Activated CD8-positive, alpha-beta T cell treated with anti-CD3 and anti-CD28 coated beads, Interleukin-2, amount 10 ng/mL, durations not matched to agents 7 days and 5 days (primary cell): Measurements from ENCODE around the gene APLF. TPM values are rescaled to one million over a fixed set of nuclear protein-coding genes. Genes with fewer than 3 reads are reported as not detected.
"Not testable (repeated sequence)": the region's sequence is repeated elsewhere in the genome, so short reads cannot be mapped to it uniquely, and the experiment has no call there.

Source experiments
- ATAC-seq: fragments of 150-1000 bp; cut with Tn5 transposase; one replicate; pipeline ENCODE4 v1.10.0; 2021; ENCODE audit warnings: moderate library complexity
- CTCF ChIA-PET: fragments of 350-600 bp; sonication (Branson Sonifier 250); formaldehyde crosslinking; loops from one replicate; lab custom pipeline; 2021; ENCODE audit warnings: antibody characterized with exemption; lab: Charles Lee
- POLR2A ChIA-PET: fragments of 350-600 bp; sonication (Branson Sonifier 250); formaldehyde crosslinking; loops from one replicate; lab custom pipeline; 2021; ENCODE audit warnings: antibody characterized with exemption; lab: Charles Lee
- DNase-seq: peaks from one replicate; pipeline ENCODE4 v3.0.0-alpha.2; 2020
- H3K27ac Mint-ChIP-seq: one replicate; pipeline ENCODE4 v1.8.0; 2021; ENCODE audit warnings: mild to moderate bottlenecking, mixed read lengths
- H3K27me3 Mint-ChIP-seq: one replicate; pipeline ENCODE4 v1.8.0; 2021; ENCODE audit warnings: low read depth, mixed read lengths
- H3K36me3 Mint-ChIP-seq: one replicate; pipeline ENCODE4 v1.8.0; 2021; ENCODE audit warnings: low read depth, mixed read lengths
- H3K4me1 Mint-ChIP-seq: one replicate; pipeline ENCODE4 v1.8.0; 2021; ENCODE audit warnings: low read depth, mixed read lengths
- H3K4me3 Mint-ChIP-seq: one replicate; pipeline ENCODE4 v1.8.0; 2021; ENCODE audit warnings: mild to moderate bottlenecking, mixed read lengths
- H3K9me3 Mint-ChIP-seq: one replicate; pipeline ENCODE4 v1.8.0; 2022; ENCODE audit warnings: mixed read lengths; ENCODE audit not compliant: insufficient read depth
- total RNA-seq, 2 experiments: library from RNA; stranded (reverse); gene quantifications; one replicate each; pipeline ENCODE4 v1.2.3, GENCODE V29; 2021

The APLF gene
- total RNA-seq, 2 experiments from 2014 or later = 2.2 to 2.6 TPM

DNA sequence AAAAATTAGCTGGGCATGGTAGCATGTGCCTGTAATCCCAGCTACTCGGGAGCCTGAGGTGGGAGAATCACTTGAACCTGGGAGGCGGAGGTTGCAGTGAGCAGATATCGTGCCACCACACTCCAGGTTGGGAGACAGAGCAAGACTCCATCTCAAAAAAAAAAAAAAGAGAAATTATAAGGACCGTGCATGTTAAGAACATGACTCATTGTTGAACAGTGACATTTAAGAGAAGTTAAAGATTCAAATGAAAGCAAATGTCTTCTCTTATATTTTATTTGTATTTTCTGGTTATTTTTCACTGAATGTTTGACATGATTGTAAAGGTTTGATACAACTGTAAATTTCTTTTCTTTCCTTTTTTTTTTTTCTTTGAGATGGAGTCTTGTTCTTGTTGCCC lies 69.6 kb downstream of the APLF start:
- no peak for ATAC-seq
- ChIA-PET CTCF (interaction anchor here (1.0 to 2.6 kb wide), 2 partner anchors 23 to 58 kb away, joined by 4 to 8 read pairs; no protein-coding TSS in a partner anchor), POLR2A (no interaction called here)

DNA sequence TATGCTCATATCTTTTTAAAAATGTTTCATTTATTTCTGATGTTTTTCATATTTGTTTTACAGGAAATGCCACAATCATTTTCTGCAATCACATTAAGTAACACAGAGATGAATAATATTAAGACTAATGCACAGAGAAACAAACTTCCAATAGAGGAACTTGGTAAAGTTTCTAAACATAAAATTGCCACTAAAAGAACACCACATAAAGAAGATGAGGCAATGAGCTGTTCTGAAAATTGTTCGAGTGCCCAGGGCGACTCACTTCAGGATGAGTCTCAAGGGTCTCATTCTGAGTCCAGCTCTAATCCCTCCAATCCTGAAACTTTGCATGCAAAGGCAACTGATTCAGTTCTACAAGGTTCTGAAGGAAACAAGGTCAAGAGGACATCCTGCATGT lies 70.4 kb downstream of the APLF start:
- POLR2A ChIA-PET = no interaction called here
- Mint-ChIP-seq H3K4me1 (no peaks in the 10 kb centered on the region), H3K36me3 (no peaks in the 10 kb centered on the region), H3K27ac (no peak overlapping the region), H3K4me3 (no peak overlapping the region), H3K27me3 (no peaks in the 10 kb centered on the region), H3K9me3 (no peaks in the 10 kb centered on the region)
- DNase-seq (no peak), ATAC-seq (no peak)
- CTCF ChIA-PET = no interaction called here

More for the DNA sequence above, 69.6 kb downstream of the APLF start:
- no peak overlapping the region for H3K4me3 Mint-ChIP-seq
- no peak for DNase-seq
- no peaks in the 10 kb centered on the region for H3K4me1 Mint-ChIP-seq
- no peaks in the 10 kb centered on the region for H3K9me3 Mint-ChIP-seq
- no peaks in the 10 kb centered on the region for H3K27me3 Mint-ChIP-seq
- H3K27ac Mint-ChIP-seq = no peak overlapping the region
- H3K36me3 Mint-ChIP-seq = no peaks in the 10 kb centered on the region

DNA sequence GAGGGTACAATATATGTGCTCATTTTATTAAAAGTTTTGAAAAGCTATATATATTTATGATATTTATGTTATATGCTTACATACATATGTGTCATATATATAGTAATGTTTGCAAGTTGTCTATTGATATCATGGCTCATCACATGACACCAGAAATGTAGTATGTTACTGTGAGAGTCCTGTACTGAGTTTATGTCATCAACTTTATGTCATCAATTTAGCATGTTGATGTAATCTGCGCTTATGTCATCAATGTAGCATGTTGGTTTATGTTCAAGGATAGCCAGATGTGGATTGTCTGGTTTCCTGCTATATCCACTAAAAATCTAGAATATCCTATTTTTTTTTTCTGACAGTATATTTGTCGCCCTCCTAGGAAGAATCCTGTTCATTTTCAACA lies 77.4 kb downstream of the APLF start:
- no peaks in the 10 kb centered on the region for H3K36me3 Mint-ChIP-seq
- CTCF ChIA-PET = no interaction called here
- ATAC-seq (no peak), DNase-seq (no peak)
- no peaks in the 10 kb centered on the region for H3K4me1 Mint-ChIP-seq
- H3K4me3 Mint-ChIP-seq = no peak overlapping the region
- POLR2A ChIA-PET = no interaction called here
- no peaks in the 10 kb centered on the region for H3K9me3 Mint-ChIP-seq
- no peak overlapping the region for H3K27ac Mint-ChIP-seq
- no peaks in the 10 kb centered on the region for H3K27me3 Mint-ChIP-seq

DNA sequence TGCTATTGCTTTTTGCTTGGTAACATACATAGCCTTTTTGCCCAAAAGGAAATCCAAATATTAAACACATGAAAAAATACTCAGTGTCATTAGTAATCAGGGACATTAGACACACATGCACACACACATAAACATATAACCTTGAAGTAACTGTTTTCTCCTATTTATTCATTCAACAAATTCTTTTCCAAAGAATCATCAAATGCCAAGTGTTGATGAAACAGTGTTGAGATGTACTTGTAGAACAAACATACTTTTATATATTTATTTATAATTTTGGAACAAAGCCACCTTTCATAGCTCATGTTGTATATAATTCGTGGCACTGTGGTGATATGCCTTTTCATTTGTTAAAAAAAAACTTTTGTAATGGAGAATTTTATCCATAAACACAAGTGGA lies 81.0 kb downstream of the APLF start:
- Mint-ChIP-seq H3K36me3 (no peaks in the 10 kb centered on the region), H3K27ac (no peak overlapping the region), H3K9me3 (no peaks in the 10 kb centered on the region), H3K4me1 (no peaks in the 10 kb centered on the region), H3K27me3 (no peaks in the 10 kb centered on the region), H3K4me3 (no peak overlapping the region)
- CTCF ChIA-PET = no interaction called here
- DNase-seq (no peak), ATAC-seq (no peak)
- POLR2A ChIA-PET = no interaction called here

DNA sequence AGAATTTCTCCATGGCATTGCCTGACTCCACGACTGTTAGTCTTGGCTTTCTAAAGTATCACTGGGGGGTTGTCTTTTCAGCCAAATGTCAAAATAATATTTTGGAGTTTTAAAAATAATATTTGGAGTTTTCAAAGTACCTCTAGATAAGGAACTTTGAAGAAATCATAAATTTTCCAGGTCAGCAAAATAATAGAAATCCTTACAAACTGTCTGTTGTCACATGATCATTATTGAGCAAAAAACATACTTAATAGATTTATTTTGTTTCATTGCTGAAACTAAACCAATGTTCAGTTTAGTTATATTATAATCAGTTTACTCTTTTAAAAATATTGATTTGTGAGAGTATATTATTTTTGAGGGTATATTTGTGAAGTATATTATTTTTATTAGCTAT lies 85.7 kb downstream of the APLF start:
- ChIA-PET CTCF (no interaction called here), POLR2A (no interaction called here)
- no peaks in the 10 kb centered on the region for H3K27me3 Mint-ChIP-seq
- no peaks in the 10 kb centered on the region for H3K9me3 Mint-ChIP-seq
- no peaks in the 10 kb centered on the region for H3K36me3 Mint-ChIP-seq
- ATAC-seq (no peak), DNase-seq (no peak)
- no peaks in the 10 kb centered on the region for H3K4me1 Mint-ChIP-seq
- H3K4me3 Mint-ChIP-seq = no peak overlapping the region
- no peak overlapping the region for H3K27ac Mint-ChIP-seq

DNA sequence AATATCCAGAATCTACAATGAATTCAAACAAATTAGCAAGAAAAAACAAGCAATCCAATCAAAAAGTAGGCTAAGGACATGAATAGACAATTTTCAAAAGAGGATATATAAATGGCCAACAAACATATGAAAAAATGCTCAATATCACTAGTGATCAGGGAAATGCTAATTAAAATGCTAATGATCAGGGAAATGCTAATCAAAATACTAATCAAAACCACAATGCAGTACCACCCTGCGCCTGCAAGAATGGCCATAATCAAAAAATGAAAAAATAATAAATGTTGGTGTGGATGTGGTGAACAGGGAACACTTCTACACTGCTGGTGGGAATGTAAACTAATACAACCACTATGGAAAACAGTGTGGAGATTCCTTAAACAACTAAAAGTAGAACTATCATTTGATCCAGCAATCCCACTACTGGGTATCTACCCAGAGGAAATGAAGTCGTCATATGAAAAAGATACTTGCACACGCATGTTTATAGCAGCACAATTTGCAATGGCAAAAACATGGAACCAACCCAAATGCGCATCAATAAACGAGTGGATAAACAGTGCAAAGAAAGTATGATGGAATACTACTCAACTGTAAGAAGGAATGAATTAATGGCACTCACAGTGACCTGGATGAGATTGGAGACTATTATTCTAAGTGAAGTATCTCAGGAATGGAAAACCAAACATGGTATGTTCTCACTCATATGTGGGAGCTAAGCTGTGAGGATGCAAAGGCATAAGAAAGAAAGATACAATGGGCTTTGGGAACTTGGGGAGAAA lies 88.2 kb downstream of the APLF start:
- DNase-seq, H3K36me3 Mint-ChIP-seq, H3K27ac Mint-ChIP-seq, H3K4me3 Mint-ChIP-seq, ATAC-seq, POLR2A ChIA-PET, H3K27me3 Mint-ChIP-seq, H3K9me3 Mint-ChIP-seq, CTCF ChIA-PET, H3K4me1 Mint-ChIP-seq: not testable (repeated sequence)

DNA sequence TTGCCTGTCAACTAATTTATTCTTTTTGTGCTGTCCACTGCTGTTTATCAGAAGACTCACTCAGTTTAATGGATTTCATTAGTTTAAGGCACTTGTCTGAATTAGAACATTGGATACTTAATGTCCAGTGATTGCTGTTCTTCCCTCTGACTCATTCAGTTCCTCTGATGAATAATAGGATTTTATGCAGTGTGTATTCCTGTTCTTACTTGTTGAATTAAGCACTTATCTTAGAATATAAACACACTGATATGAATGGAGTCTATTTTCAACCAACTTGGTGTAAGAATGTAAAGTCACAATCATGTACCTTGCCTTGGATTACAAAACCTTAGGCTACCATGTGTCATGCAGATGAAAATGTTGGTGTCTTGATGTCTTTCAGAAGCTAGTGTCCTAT lies 89.0 kb downstream of the APLF start:
- Mint-ChIP-seq H3K27me3 (no peaks in the 10 kb centered on the region), H3K36me3 (no peaks in the 10 kb centered on the region), H3K4me3 (no peak overlapping the region), H3K27ac (no peak overlapping the region), H3K9me3 (no peaks in the 10 kb centered on the region), H3K4me1 (no peaks in the 10 kb centered on the region)
- DNase-seq = no peak
- ChIA-PET CTCF (no interaction called here), POLR2A (no interaction called here)
- no peak for ATAC-seq

DNA sequence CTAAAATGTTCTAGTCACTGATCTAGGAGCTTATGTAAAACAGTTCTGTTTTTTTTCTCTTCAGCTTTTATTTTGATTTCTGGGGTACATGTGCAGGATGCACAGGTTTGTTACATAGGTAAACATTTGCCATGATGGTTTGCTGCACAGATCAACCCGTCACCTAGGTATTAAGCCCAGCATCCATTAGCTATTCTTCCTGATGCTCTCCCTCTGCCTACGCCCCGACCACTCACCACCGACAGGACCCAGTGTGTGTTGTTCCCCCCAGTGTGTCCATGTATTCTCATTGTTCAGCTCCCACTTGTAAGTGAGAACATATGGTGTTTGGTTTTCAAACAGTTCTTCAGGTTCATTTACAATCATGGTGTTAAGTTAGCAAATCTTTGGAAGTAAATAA lies 91.2 kb downstream of the APLF start:
- no peaks in the 10 kb centered on the region for H3K36me3 Mint-ChIP-seq
- POLR2A ChIA-PET = interaction anchor here (0.6 kb wide), 1 partner anchor 29 kb away, joined by 3 read pairs; no protein-coding TSS in a partner anchor
- ATAC-seq (no peak), DNase-seq (no peak)
- no peaks in the 10 kb centered on the region for H3K9me3 Mint-ChIP-seq
- no peaks in the 10 kb centered on the region for H3K27me3 Mint-ChIP-seq
- CTCF ChIA-PET = interaction anchor here (0.7 to 1.5 kb wide), 3 partner anchors 37 to 366 kb away, joined by 3 to 6 read pairs (median 5); no protein-coding TSS in a partner anchor
- no peaks in the 10 kb centered on the region for H3K4me1 Mint-ChIP-seq
- H3K4me3 Mint-ChIP-seq = no peak overlapping the region
- H3K27ac Mint-ChIP-seq = no peak overlapping the region

DNA sequence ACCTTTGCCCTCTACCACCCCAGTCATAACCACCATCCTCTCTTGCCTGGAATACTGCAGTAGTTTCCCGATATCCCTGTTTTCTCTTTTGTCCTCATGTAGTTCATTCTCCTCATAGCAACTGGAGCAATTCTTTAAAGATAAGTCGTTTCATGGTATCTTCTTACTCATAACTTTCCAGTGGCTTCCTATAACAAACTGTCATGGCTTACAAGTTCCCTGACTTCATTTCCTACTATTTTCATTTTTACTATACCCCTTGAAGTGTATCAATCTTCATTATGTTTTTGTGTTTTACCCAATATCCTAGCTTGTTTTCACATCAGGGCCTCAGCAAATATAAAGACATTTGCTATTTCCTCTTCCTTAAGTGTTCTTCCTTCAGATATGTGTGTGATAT lies 92.3 kb downstream of the APLF start:
- H3K27me3 Mint-ChIP-seq = no peaks in the 10 kb centered on the region
- H3K4me3 Mint-ChIP-seq = no peak overlapping the region
- POLR2A ChIA-PET = no interaction called here
- ATAC-seq (no peak), DNase-seq (no peak)
- CTCF ChIA-PET = interaction anchor here (0.9 kb wide), 1 partner anchor 348 kb away, joined by 3 read pairs; no protein-coding TSS in a partner anchor
- H3K4me1 Mint-ChIP-seq = no peaks in the 10 kb centered on the region
- no peaks in the 10 kb centered on the region for H3K9me3 Mint-ChIP-seq
- H3K36me3 Mint-ChIP-seq = no peaks in the 10 kb centered on the region
- H3K27ac Mint-ChIP-seq = no peak overlapping the region

DNA sequence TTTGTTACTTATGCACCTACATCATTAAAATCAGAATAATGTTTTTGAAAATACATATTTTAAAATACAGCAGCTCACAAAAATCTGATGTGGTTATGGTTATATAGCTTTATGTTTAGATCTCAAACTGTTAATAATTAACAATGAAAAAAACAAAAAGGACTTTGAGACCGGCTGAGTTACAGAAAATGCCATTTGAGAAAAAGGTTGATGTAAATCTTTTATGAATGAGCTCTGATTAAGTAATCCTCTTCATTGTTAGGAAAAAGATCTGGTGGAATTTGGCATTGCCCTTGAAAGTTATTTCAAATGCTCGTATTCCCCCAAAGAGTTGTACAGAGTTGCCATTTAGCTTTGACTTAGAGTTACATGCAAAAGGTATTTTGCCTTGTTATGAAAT lies 93.2 kb downstream of the APLF start:
- ChIA-PET POLR2A (interaction anchor here (0.5 kb wide), 1 partner anchor 13 kb away, joined by 4 read pairs; no protein-coding TSS in a partner anchor), CTCF (interaction anchor here (0.7 to 1.3 kb wide), 5 partner anchors 24 to 347 kb away, joined by 3 to 4 read pairs (median 3); no protein-coding TSS in a partner anchor)
- H3K27me3 Mint-ChIP-seq = no peaks in the 10 kb centered on the region
- DNase-seq (no peak), ATAC-seq (no peak)
- no peak overlapping the region for H3K4me3 Mint-ChIP-seq
- no peaks in the 10 kb centered on the region for H3K36me3 Mint-ChIP-seq
- no peaks in the 10 kb centered on the region for H3K4me1 Mint-ChIP-seq
- no peaks in the 10 kb centered on the region for H3K9me3 Mint-ChIP-seq
- H3K27ac Mint-ChIP-seq = no peak overlapping the region

DNA sequence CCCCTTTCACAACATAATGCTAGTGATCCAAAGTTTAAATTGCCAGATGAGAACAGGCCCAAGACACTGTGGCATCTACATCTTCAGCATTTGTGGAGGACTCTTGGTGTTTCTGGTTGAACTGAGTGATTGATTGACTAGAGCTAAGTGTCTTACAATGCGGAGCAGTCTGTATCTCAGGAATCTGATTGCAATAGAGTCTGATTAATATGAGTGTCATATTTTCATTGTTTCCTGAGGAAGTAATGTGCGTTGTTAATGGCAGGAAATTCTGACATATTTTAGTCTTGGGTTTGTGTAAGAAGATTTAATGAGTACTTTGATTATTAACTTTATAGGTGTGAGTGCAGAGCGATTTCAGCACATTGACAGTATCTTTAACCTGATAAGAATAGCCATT lies 94.0 kb downstream of the APLF start:
- ChIA-PET CTCF (interaction anchor here (1.3 kb wide), 1 partner anchor 34 kb away, joined by 3 read pairs; no protein-coding TSS in a partner anchor), POLR2A (no interaction called here)
- DNase-seq (no peak), ATAC-seq (no peak)
- H3K27ac Mint-ChIP-seq = no peak overlapping the region
- H3K9me3 Mint-ChIP-seq = no peaks in the 10 kb centered on the region
- H3K27me3 Mint-ChIP-seq = no peaks in the 10 kb centered on the region
- no peak overlapping the region for H3K4me3 Mint-ChIP-seq
- H3K4me1 Mint-ChIP-seq = no peaks in the 10 kb centered on the region
- no peaks in the 10 kb centered on the region for H3K36me3 Mint-ChIP-seq

DNA sequence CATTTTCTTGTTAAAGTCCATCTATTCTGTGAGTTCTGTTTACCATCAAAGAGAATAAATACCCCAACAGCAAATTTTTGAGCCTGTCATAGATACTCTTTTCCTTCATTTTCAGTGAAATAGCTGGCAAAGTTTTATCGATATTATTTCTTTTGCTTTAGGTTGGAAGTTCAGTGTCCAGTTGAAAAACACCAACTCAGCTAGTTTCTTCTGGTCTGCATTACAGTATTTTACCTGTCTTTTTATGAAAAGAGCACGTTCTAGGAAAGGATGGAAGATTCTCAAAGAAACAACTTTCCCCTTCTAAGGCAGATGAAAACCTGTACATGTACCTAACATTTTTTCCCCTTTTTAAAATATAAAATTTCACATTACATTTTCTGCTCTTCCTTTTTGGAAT lies 95.5 kb downstream of the APLF start:
- CTCF ChIA-PET = interaction anchor here (1.1 to 1.5 kb wide), 2 partner anchors 32 to 362 kb away, joined by 3 to 11 read pairs; no protein-coding TSS in a partner anchor
- no peak overlapping the region for H3K4me3 Mint-ChIP-seq
- H3K4me1 Mint-ChIP-seq = no peaks in the 10 kb centered on the region
- H3K9me3 Mint-ChIP-seq = no peaks in the 10 kb centered on the region
- ATAC-seq (no peak), DNase-seq (no peak)
- H3K27ac Mint-ChIP-seq = no peak overlapping the region
- no peaks in the 10 kb centered on the region for H3K27me3 Mint-ChIP-seq
- no peaks in the 10 kb centered on the region for H3K36me3 Mint-ChIP-seq
- POLR2A ChIA-PET = no interaction called here
